Ovary (tissue), 3 donors: ENCODE results near the gene IRAK1BP1.

ENCODE experiments used
- POLR2A ChIP-seq: fragments of 450-650 bp; IDR thresholded peaks from one replicate; pipeline ENCODE4 v1.6.1; 2017; ENCODE audit warnings: antibody characterized with exemption, mild to moderate bottlenecking, moderate library complexity
- TF ChIP-seq, protein P1 (sequence below), 3 donors: fragments of 450-650 bp in 2 of 3; fragments of 200-600 bp in 1 of 3; IDR thresholded peaks; one replicate each; pipeline versions ENCODE4 v1.5.1 to v1.8.0; 2016 to 2022; ENCODE audit warnings: antibody characterized with exemption in 3 of 3, mild to moderate bottlenecking in 1 of 3
- donor health status: DM: no; HTN: no; CAD: no.

DNA sequence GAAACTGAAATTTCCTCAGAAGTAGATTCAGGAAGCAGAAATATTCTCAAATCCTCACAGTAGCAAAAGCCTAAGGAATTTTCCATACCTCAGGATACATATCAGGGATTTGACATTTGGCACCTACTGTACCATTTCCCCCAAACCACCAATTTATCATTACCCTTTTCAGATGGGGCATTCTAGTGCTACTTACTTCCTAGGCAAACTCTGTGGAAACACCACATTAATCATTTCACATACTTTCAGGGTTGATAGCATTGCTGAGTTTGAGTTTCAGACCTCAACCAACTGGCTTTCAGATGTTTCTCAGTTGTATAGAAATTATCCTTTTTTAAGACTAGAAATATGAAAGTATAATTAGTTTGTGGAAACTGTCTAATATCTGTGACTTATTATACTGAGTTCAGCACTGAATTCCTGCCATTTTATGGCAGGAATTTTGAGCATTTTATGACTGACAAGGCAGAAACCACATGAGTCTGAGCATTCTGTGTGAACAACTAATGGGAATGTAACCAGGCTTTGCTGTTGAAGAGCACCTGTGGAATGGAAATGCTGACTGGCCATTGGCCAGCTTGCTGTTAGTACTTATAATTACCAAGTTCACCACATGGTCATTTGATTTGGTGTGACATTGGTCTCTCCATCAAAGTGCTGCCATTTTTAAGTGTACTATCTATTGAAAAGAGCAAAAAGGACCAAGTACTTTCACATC, 35.1 kb upstream of the IRAK1BP1 start:
- TF ChIP-seq, protein P1, sequence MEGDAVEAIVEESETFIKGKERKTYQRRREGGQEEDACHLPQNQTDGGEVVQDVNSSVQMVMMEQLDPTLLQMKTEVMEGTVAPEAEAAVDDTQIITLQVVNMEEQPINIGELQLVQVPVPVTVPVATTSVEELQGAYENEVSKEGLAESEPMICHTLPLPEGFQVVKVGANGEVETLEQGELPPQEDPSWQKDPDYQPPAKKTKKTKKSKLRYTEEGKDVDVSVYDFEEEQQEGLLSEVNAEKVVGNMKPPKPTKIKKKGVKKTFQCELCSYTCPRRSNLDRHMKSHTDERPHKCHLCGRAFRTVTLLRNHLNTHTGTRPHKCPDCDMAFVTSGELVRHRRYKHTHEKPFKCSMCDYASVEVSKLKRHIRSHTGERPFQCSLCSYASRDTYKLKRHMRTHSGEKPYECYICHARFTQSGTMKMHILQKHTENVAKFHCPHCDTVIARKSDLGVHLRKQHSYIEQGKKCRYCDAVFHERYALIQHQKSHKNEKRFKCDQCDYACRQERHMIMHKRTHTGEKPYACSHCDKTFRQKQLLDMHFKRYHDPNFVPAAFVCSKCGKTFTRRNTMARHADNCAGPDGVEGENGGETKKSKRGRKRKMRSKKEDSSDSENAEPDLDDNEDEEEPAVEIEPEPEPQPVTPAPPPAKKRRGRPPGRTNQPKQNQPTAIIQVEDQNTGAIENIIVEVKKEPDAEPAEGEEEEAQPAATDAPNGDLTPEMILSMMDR (IDR thresholded peaks at IDR 0.05), result no peak
- no peak for TF ChIP-seq POLR2A
